ENCODE data around the gene NUP107.

NUP107 gene

DNA sequence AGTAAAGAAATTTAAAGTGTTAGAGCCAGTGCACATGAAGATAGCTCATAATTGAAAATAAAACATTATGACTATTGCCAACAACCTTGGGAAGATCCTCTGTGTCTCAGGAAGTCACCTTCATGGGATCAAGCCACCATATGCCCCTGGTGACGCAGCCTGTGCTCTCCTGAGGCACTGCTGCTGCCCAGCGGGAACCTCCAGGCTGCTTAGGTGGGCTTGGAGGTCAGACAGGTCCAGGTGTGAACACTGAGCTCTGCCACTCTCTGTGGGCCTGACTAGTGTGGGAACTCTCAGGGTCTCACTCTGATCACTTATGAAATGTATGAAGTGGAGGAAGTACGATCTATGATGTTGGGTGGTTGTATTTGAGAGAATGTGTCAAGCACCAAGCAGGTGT, 75.9 kb downstream of the NUP107 start:
- no peak overlapping the region for H3K9ac ChIP-seq (ENCODE audit: low read depth, low read length)
- peaks cover 5% of the 10 kb centered on the region for H3K36me3 ChIP-seq (ENCODE audit: control insufficient read depth, insufficient read depth, low read length)
- no peaks in the 10 kb centered on the region for H3K9me3 ChIP-seq (ENCODE audit: control insufficient read depth, insufficient read depth, low read length)
- no peaks in the 10 kb centered on the region for H3K4me1 ChIP-seq (ENCODE audit: control insufficient read depth, insufficient read depth, low read length)
- H3K4me3 ChIP-seq (ENCODE audit: low read depth, low read length) = no peak overlapping the region
- no peaks in the 10 kb centered on the region for H3K27me3 ChIP-seq (ENCODE audit: control insufficient read depth, insufficient read depth, low read length)

DNA sequence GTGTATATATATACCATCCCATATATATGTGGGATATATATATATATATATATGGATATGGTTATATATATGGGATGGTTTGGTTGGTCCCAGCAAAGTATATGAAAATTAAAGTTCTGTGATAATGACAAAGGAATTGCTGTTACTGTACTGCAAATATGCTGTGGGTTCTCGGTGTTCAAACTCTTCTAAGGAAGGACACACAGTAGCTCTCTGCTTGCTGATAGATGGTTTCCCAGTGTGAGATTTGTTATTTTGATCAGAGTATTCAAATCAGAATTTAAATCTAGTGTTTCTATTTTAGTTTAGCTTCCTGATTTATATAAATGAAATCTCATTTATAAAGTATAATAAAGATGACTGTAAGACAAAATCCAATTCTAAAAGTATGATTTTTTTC, 78.9 kb downstream of the NUP107 start:
- Histone ChIP-seq H3K9ac (ENCODE audit: low read depth, low read length) (no peak overlapping the region), H3K4me1 (ENCODE audit: control insufficient read depth, insufficient read depth, low read length) (no peaks in the 10 kb centered on the region), H3K4me3 (ENCODE audit: low read depth, low read length) (no peak overlapping the region), H3K9me3 (ENCODE audit: control insufficient read depth, insufficient read depth, low read length) (no peaks in the 10 kb centered on the region), H3K27me3 (ENCODE audit: control insufficient read depth, insufficient read depth, low read length) (no peaks in the 10 kb centered on the region), H3K36me3 (ENCODE audit: control insufficient read depth, insufficient read depth, low read length) (peaks cover 3% of the 10 kb centered on the region)

- no peak overlapping the region for H3K9ac ChIP-seq (ENCODE audit: low read depth, low read length)
- peaks cover 3% of the 10 kb centered on the region for H3K36me3 ChIP-seq (ENCODE audit: control insufficient read depth, insufficient read depth, low read length)
- H3K9me3 ChIP-seq (ENCODE audit: control insufficient read depth, insufficient read depth, low read length) = no peaks in the 10 kb centered on the region
- no peaks in the 10 kb centered on the region for H3K27me3 ChIP-seq (ENCODE audit: control insufficient read depth, insufficient read depth, low read length)
- no peaks in the 10 kb centered on the region for H3K4me1 ChIP-seq (ENCODE audit: control insufficient read depth, insufficient read depth, low read length)
- H3K4me3 ChIP-seq (ENCODE audit: low read depth, low read length) = no peak overlapping the region
Observed at GRCh38 chr12:68766646-68767045, 79.9 kb downstream of the NUP107 start.

DNA sequence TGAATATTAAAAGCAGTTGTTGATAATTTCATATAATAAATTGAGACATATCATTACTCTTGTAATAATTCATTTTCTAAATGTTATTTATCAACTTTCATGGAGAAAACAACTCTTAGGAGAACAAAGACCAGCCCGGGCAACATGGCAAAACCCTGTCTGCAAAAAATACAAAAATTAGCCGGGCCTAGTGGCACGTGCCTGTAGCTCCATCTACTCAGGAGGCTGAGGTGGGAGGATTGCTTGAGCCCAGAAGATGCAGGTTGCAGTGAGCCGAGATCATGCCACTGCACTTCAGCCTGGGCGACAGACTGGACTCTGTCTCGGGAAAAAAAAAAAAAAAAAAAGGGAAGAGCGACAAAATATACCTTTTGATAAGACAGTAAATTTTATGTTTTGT, 80.4 kb downstream of the NUP107 start:
- Histone ChIP-seq H3K27me3 (ENCODE audit: control insufficient read depth, insufficient read depth, low read length) (no peaks in the 10 kb centered on the region), H3K4me1 (ENCODE audit: control insufficient read depth, insufficient read depth, low read length) (no peaks in the 10 kb centered on the region), H3K36me3 (ENCODE audit: control insufficient read depth, insufficient read depth, low read length) (peaks cover 3% of the 10 kb centered on the region)

GRCh38 chr12:68768431-68768939, 81.7 kb downstream of the NUP107 start:
- H3K9me3 ChIP-seq (ENCODE audit: control insufficient read depth, insufficient read depth, low read length) = no peaks in the 10 kb centered on the region
- H3K36me3 ChIP-seq (ENCODE audit: control insufficient read depth, insufficient read depth, low read length) = no peaks in the 10 kb centered on the region
- no peak overlapping the region for H3K9ac ChIP-seq (ENCODE audit: low read depth, low read length)
- H3K4me1 ChIP-seq (ENCODE audit: control insufficient read depth, insufficient read depth, low read length) = no peaks in the 10 kb centered on the region
- H3K4me3 ChIP-seq (ENCODE audit: low read depth, low read length) = no peak overlapping the region
- H3K27me3 ChIP-seq (ENCODE audit: control insufficient read depth, insufficient read depth, low read length) = no peaks in the 10 kb centered on the region

More for the DNA sequence above, 80.4 kb downstream of the NUP107 start:
- Histone ChIP-seq H3K4me3 (ENCODE audit: low read depth, low read length) (no peak overlapping the region), H3K9me3 (ENCODE audit: control insufficient read depth, insufficient read depth, low read length) (no peaks in the 10 kb centered on the region), H3K9ac (ENCODE audit: low read depth, low read length) (no peak overlapping the region)

GRCh38 chr12:68769941-68770340, 83.2 kb downstream of the NUP107 start:
- Histone ChIP-seq H3K9me3 (ENCODE audit: control insufficient read depth, insufficient read depth, low read length) (no peaks in the 10 kb centered on the region), H3K4me1 (ENCODE audit: control insufficient read depth, insufficient read depth, low read length) (no peaks in the 10 kb centered on the region), H3K36me3 (ENCODE audit: control insufficient read depth, insufficient read depth, low read length) (no peaks in the 10 kb centered on the region), H3K9ac (ENCODE audit: low read depth, low read length) (no peak overlapping the region), H3K27me3 (ENCODE audit: control insufficient read depth, insufficient read depth, low read length) (no peaks in the 10 kb centered on the region), H3K4me3 (ENCODE audit: low read depth, low read length) (no peak overlapping the region)

DNA sequence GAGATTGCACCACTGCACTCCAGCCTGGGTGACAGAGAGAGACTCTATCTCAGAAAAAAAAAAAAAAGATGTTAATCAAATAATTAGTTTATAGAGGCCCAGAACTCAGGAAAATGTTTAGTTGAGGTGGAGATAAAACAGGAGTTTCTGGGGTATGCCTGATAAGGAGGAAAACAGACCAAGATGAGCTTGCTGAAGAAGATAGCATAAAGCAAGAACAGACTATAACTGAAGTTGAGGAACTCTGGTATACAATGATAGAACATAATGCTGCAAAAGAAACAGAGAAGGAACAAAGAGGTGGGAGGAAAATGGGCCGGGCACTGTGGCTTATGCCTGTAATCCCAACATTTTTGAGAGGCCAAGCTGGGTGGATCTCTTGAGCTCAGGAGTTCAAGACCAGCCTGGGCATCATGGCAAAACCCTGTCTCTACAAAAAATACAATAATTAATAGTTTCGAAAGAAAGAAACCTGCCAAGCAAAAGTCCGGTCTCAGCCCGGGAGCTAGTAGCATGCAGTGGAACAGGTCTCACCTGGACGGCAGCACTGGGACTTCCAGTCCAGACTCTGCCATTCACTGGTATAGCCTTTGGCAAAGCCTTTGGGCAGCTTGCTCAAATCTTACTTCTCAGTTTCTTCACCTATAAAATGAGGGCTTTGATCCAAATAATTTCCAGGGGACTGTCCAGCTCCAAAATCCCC, 84.6 kb downstream of the NUP107 start:
- Histone ChIP-seq H3K27me3 (ENCODE audit: control insufficient read depth, insufficient read depth, low read length) (no peaks in the 10 kb centered on the region), H3K4me1 (ENCODE audit: control insufficient read depth, insufficient read depth, low read length) (no peaks in the 10 kb centered on the region), H3K4me3 (ENCODE audit: low read depth, low read length) (no peak overlapping the region), H3K9ac (ENCODE audit: low read depth, low read length) (no peak overlapping the region), H3K36me3 (ENCODE audit: control insufficient read depth, insufficient read depth, low read length) (no peaks in the 10 kb centered on the region), H3K9me3 (ENCODE audit: control insufficient read depth, insufficient read depth, low read length) (no peaks in the 10 kb centered on the region)

DNA sequence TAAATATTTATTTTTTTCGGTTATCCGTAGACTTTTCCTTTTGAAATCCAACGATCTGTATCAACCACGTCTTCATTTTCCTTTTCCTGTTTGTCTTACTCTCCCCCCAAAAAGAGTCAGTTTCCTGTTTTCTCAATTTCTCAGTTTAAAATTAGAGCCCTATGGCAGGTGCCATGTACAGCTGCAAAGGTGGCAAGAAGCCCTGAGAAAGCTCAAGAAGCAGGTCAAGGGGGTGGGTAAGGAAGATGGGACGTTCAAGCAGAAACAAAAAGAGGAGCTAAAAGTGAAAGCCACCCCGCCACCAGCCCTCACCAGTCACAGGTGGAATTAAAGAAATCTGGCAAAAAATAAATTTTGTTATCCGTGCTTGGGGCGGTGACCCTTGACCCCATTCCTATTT, 85.9 kb downstream of the NUP107 start:
- Histone ChIP-seq H3K27me3 (ENCODE audit: control insufficient read depth, insufficient read depth, low read length) (no peaks in the 10 kb centered on the region), H3K4me3 (ENCODE audit: low read depth, low read length) (no peak overlapping the region), H3K9me3 (ENCODE audit: control insufficient read depth, insufficient read depth, low read length) (no peaks in the 10 kb centered on the region), H3K9ac (ENCODE audit: low read depth, low read length) (no peak overlapping the region), H3K4me1 (ENCODE audit: control insufficient read depth, insufficient read depth, low read length) (no peaks in the 10 kb centered on the region), H3K36me3 (ENCODE audit: control insufficient read depth, insufficient read depth, low read length) (no peaks in the 10 kb centered on the region)

DNA sequence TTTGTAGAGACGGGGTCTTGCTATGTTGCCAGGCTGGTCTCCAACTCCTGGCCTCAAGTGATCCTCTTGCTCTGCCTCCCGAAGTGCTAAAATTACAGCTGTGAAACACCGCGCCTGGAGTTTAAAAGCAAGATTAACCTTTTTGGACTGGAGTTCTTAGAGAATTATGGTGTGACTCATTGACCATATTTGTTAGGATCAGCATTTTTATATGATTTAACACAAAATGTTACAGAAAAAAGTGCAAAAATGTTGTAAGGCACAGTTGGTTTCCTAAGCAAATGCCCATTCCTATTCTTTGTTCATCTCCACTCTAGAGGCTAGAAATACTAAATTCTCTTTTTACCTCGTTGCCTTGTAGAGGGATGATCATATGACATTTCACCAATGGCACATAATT, 86.8 kb downstream of the NUP107 start:
- no peaks in the 10 kb centered on the region for H3K4me1 ChIP-seq (ENCODE audit: control insufficient read depth, insufficient read depth, low read length)
- H3K27me3 ChIP-seq (ENCODE audit: control insufficient read depth, insufficient read depth, low read length) = no peaks in the 10 kb centered on the region
- H3K36me3 ChIP-seq (ENCODE audit: control insufficient read depth, insufficient read depth, low read length) = no peaks in the 10 kb centered on the region
- H3K4me3 ChIP-seq (ENCODE audit: low read depth, low read length) = no peak overlapping the region
- H3K9ac ChIP-seq (ENCODE audit: low read depth, low read length) = no peak overlapping the region
- no peaks in the 10 kb centered on the region for H3K9me3 ChIP-seq (ENCODE audit: control insufficient read depth, insufficient read depth, low read length)

- H3K9me3 ChIP-seq (ENCODE audit: control insufficient read depth, insufficient read depth, low read length) = no peaks in the 10 kb centered on the region
- H3K9ac ChIP-seq (ENCODE audit: low read depth, low read length) = no peak overlapping the region
- no peaks in the 10 kb centered on the region for H3K27me3 ChIP-seq (ENCODE audit: control insufficient read depth, insufficient read depth, low read length)
- no peaks in the 10 kb centered on the region for H3K4me1 ChIP-seq (ENCODE audit: control insufficient read depth, insufficient read depth, low read length)
- H3K4me3 ChIP-seq (ENCODE audit: low read depth, low read length) = no peak overlapping the region
- H3K36me3 ChIP-seq (ENCODE audit: control insufficient read depth, insufficient read depth, low read length) = no peaks in the 10 kb centered on the region
Observed at GRCh38 chr12:68775121-68775630, 88.4 kb downstream of the NUP107 start.

GRCh38 chr12:68776976-68777610, 90.3 kb downstream of the NUP107 start:
- H3K9me3 ChIP-seq (ENCODE audit: control insufficient read depth, insufficient read depth, low read length) = no peaks in the 10 kb centered on the region
- no peak overlapping the region for H3K9ac ChIP-seq (ENCODE audit: low read depth, low read length)
- H3K27me3 ChIP-seq (ENCODE audit: control insufficient read depth, insufficient read depth, low read length) = no peaks in the 10 kb centered on the region
- H3K4me3 ChIP-seq (ENCODE audit: low read depth, low read length) = no peak overlapping the region
- no peaks in the 10 kb centered on the region for H3K4me1 ChIP-seq (ENCODE audit: control insufficient read depth, insufficient read depth, low read length)
- H3K36me3 ChIP-seq (ENCODE audit: control insufficient read depth, insufficient read depth, low read length) = no peaks in the 10 kb centered on the region

DNA sequence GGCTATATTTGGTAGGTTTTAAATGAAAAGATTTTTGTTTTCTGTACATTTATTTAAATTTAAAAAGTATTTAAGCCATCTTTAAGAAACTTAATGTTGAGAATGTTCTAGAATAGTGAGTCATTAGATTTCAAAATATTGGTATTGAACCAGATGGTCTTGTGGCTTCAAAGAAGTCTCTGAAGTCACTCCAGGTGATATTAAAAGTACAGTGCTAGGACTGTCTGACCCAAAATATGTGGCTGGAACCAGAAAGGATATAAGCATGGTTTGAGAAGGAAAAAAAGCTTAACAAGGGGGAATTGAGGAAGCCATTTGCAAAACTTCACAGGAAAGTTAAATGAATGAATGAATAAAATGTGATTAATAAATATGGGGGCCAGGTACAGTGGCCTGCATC, 92.5 kb downstream of the NUP107 start:
- H3K4me1 ChIP-seq (ENCODE audit: control insufficient read depth, insufficient read depth, low read length) = no peaks in the 10 kb centered on the region
- H3K27me3 ChIP-seq (ENCODE audit: control insufficient read depth, insufficient read depth, low read length) = no peaks in the 10 kb centered on the region
- no peaks in the 10 kb centered on the region for H3K36me3 ChIP-seq (ENCODE audit: control insufficient read depth, insufficient read depth, low read length)
- no peak overlapping the region for H3K9ac ChIP-seq (ENCODE audit: low read depth, low read length)
- no peak overlapping the region for H3K4me3 ChIP-seq (ENCODE audit: low read depth, low read length)
- no peaks in the 10 kb centered on the region for H3K9me3 ChIP-seq (ENCODE audit: control insufficient read depth, insufficient read depth, low read length)
